B cell (primary cell): ENCODE results near the gene CACNB4. TPM values are rescaled to one million over a fixed set of nuclear protein-coding genes. Genes with fewer than 3 reads are reported as not detected.

Experiments used
- ATAC-seq: fragments of 200-7000 bp; cut with Tn5 transposase; one replicate; pipeline ENCODE4 v1.10.0; 2021; ENCODE audit warnings: low read depth, mild to moderate bottlenecking, moderate number of reproducible peaks, moderate library complexity
- CTCF ChIA-PET: fragments of 350-600 bp; sonication (Branson Sonifier 250); formaldehyde crosslinking; loops from one replicate; lab custom pipeline; 2021; ENCODE audit warnings: antibody characterized with exemption, inconsistent platforms; lab: Charles Lee
- POLR2A ChIA-PET: fragments of 350-600 bp; sonication (Branson Sonifier 250); formaldehyde crosslinking; loops from one replicate; lab custom pipeline; 2021; ENCODE audit warnings: antibody characterized with exemption; lab: Charles Lee
- DNase-seq: peaks from one replicate; pipeline ENCODE4 v3.0.0; 2013
- H2AFZ ChIP-seq: 2 replicates; pipeline ENCODE4 v1.6.1; 2012; ENCODE audit warnings: mild to moderate bottlenecking, low read depth, low read length; ENCODE audit not compliant: insufficient read depth, poor library complexity, severe bottlenecking
- H3K27ac ChIP-seq, 2 donors: 1 replicate in 1 of 2; 2 replicates in 1 of 2; pipeline ENCODE4 v1.5.1; 2012 to 2013; ENCODE audit warnings: low read length in 2 of 2, mild to moderate bottlenecking in 2 of 2, moderate library complexity in 1 of 2
- H3K27me3 ChIP-seq, 4 experiments: fragments of 200-600 bp in 1 of 4; sonication (generic) in 1 of 4; replicated peaks in 1 of 4; 1 replicate in 2 of 4; 2 replicates in 2 of 4; pipeline versions ENCODE4 v1.6.1 to v1.7.0; 2013 to 2016; ENCODE audit warnings: low read length in 3 of 4, mild to moderate bottlenecking in 2 of 4, mixed read lengths in 1 of 4, moderate library complexity in 1 of 4; ENCODE audit not compliant: insufficient read depth in 4 of 4, control insufficient read depth in 3 of 4; ENCODE audit errors: control extremely low read depth in 1 of 4
- H3K36me3 ChIP-seq, 2 experiments: replicated peaks in 1 of 2; 1 replicate in 1 of 2; 2 replicates in 1 of 2; pipeline versions ENCODE4 v1.6.1 to v1.7.1; 2013; ENCODE audit warnings: low read length in 1 of 2; ENCODE audit not compliant: insufficient read depth in 2 of 2, control insufficient read depth in 1 of 2; ENCODE audit errors: control extremely low read depth in 1 of 2, extremely low read depth in 1 of 2
- H3K4me1 ChIP-seq, 2 donors: fragments of 200-600 bp in 1 of 2; sonication (generic) in 1 of 2; 1 replicate in 1 of 2; 2 replicates in 1 of 2; pipeline versions ENCODE4 v1.5.1 to v1.6.1; 2013 to 2017; ENCODE audit warnings: low read length in 2 of 2; ENCODE audit not compliant: control insufficient read depth in 2 of 2, insufficient read depth in 2 of 2
- H3K4me2 ChIP-seq: replicated peaks from 2 replicates; pipeline ENCODE3; 2012; ENCODE audit warnings: mild to moderate bottlenecking, low read depth, low read length; ENCODE audit not compliant: poor library complexity, severe bottlenecking
- H3K4me3 ChIP-seq, 5 experiments: fragments of 200-600 bp in 1 of 5; sonication (generic) in 1 of 5; 1 replicate in 3 of 5; 2 replicates in 2 of 5; pipeline versions ENCODE4 v1.5.1 to v1.7.0; 2011 to 2016; ENCODE audit warnings: low read length in 4 of 5, mild to moderate bottlenecking in 4 of 5, low read depth in 2 of 5, control low read depth in 1 of 5, moderate library complexity in 1 of 5; ENCODE audit not compliant: insufficient read depth in 1 of 5; ENCODE audit errors: control extremely low read depth in 1 of 5, extremely low read depth in 1 of 5
- H3K79me2 ChIP-seq: fragments of 200-600 bp; sonication (generic); one replicate; pipeline ENCODE4 v1.6.0; 2016; ENCODE audit warnings: low read length; ENCODE audit not compliant: control insufficient read depth, insufficient read depth
- H3K9ac ChIP-seq: fragments of 200-600 bp; sonication (generic); 2 replicates; pipeline ENCODE4 v1.6.1; 2017; ENCODE audit warnings: mild to moderate bottlenecking, low read length, moderate library complexity
- H3K9me3 ChIP-seq, 3 donors: one replicate each; pipeline versions ENCODE4 v1.6.1 to v1.7.1; 2013; ENCODE audit warnings: low read length in 2 of 3; ENCODE audit not compliant: control insufficient read depth in 2 of 3, insufficient read depth in 1 of 3; ENCODE audit errors: control extremely low read depth in 1 of 3
- H4K20me1 ChIP-seq: 2 replicates; pipeline ENCODE4 v1.6.0; 2012; ENCODE audit warnings: mild to moderate bottlenecking, low read length; ENCODE audit not compliant: insufficient read depth, control insufficient read depth, poor library complexity, severe bottlenecking
- H3K27ac Mint-ChIP-seq: one replicate; pipeline ENCODE4 v1.8.0; 2021; ENCODE audit warnings: mixed read lengths
- H3K27me3 Mint-ChIP-seq: one replicate; pipeline ENCODE4 v1.8.0; 2021; ENCODE audit warnings: mixed read lengths
- H3K4me1 Mint-ChIP-seq: one replicate; pipeline ENCODE4 v1.8.0; 2021; ENCODE audit warnings: mixed read lengths
- H3K4me3 Mint-ChIP-seq: one replicate; pipeline ENCODE4 v1.8.0; 2021; ENCODE audit warnings: mixed read lengths
- H3K9me3 Mint-ChIP-seq: one replicate; pipeline ENCODE4 v1.8.0; 2022; ENCODE audit warnings: mixed read lengths; ENCODE audit not compliant: insufficient read depth
- EZH2 ChIP-seq: IDR thresholded peaks from 2 replicates; pipeline ENCODE4 v1.6.1; 2012; ENCODE audit warnings: borderline replicate concordance, low read depth, mild to moderate bottlenecking, moderate library complexity, low read length; ENCODE audit not compliant: insufficient read depth, poor library complexity, severe bottlenecking
- WGBS: methylation state at CpG from one replicate; pipeline ENCODE4 v1.1.5; 2013; ENCODE audit warnings: missing lambda C conversion rate; ENCODE audit not compliant: insufficient coverage; 5-methylcytosine and 5-hydroxymethylcytosine counted together
- intact Hi-C: fragments of 100-400 bp; cut with micrococcal nuclease; formaldehyde crosslinking; loops from one replicate; pipeline ENCODE4 v1.10.0; 2022
- polyA plus RNA-seq: library from polyadenylated mRNA; depleted of rRNA; stranded (reverse); fragments of >200 nt; gene quantifications from 2 replicates; pipeline ENCODE4 v1.2.3, GENCODE V29; 2012
- total RNA-seq, 2 donors: library from RNA; stranded (reverse); fragments of 120-200 nt in 1 of 2; gene quantifications; 1 replicate in 1 of 2; 2 replicates in 1 of 2; pipeline versions ENCODE4 v1.2.3 to v1.2.4, GENCODE V29; 2013 to 2022
- TF ChIP-seq, protein P1 (sequence below): fragments of 200-600 bp; IDR thresholded peaks from one replicate; pipeline ENCODE4 v1.8.0; 2022; ENCODE audit warnings: antibody characterized with exemption, mild to moderate bottlenecking

CACNB4 gene
- total and polyA plus RNA-seq, 2 donors (not counting 1 experiment from before 2014, with no cell fraction given) = 0.12 to 1.4 TPM

GRCh38 chr2:151905963-151906632, 192.7 kb downstream of the CACNB4 start:
- CTCF ChIA-PET = interaction anchor here (0.9 kb wide), 1 partner anchor 92 kb away, joined by 3 read pairs; no protein-coding TSS in a partner anchor
- H3K27ac ChIP-seq = no peak overlapping the region
- H3K4me3 ChIP-seq = no peak overlapping the region
- POLR2A ChIA-PET = no interaction called here
- no peaks in the 10 kb centered on the region for H4K20me1 ChIP-seq
- H2AFZ ChIP-seq = no peak overlapping the region
- no peaks in the 10 kb centered on the region for H3K9me3 ChIP-seq
- Mint-ChIP-seq H3K9me3 (peaks cover 4% of the 10 kb centered on the region), H3K4me1 (peaks cover 11% of the 10 kb centered on the region), H3K27me3 (no peaks in the 10 kb centered on the region), H3K4me3 (no peak overlapping the region), H3K27ac (no peak overlapping the region)
- H3K4me1 ChIP-seq = peaks cover 0 to 4% of the 10 kb centered on the region in 2 donors
- H3K27me3 ChIP-seq = no peaks in the 10 kb centered on the region
- ATAC-seq (no peak), DNase-seq (no peak)
- no peaks in the 10 kb centered on the region for H3K36me3 ChIP-seq
- no peaks in the 10 kb centered on the region for H3K79me2 ChIP-seq
- TF ChIP-seq, protein P1, sequence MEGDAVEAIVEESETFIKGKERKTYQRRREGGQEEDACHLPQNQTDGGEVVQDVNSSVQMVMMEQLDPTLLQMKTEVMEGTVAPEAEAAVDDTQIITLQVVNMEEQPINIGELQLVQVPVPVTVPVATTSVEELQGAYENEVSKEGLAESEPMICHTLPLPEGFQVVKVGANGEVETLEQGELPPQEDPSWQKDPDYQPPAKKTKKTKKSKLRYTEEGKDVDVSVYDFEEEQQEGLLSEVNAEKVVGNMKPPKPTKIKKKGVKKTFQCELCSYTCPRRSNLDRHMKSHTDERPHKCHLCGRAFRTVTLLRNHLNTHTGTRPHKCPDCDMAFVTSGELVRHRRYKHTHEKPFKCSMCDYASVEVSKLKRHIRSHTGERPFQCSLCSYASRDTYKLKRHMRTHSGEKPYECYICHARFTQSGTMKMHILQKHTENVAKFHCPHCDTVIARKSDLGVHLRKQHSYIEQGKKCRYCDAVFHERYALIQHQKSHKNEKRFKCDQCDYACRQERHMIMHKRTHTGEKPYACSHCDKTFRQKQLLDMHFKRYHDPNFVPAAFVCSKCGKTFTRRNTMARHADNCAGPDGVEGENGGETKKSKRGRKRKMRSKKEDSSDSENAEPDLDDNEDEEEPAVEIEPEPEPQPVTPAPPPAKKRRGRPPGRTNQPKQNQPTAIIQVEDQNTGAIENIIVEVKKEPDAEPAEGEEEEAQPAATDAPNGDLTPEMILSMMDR = no peak
- TF ChIP-seq EZH2 = no peak
- WGBS = 43% methylated on average over 2 of the region's 2 CpGs
- intact Hi-C loops = no loop called here
- H3K9ac ChIP-seq = no peak overlapping the region
- no peak overlapping the region for H3K4me2 ChIP-seq

DNA sequence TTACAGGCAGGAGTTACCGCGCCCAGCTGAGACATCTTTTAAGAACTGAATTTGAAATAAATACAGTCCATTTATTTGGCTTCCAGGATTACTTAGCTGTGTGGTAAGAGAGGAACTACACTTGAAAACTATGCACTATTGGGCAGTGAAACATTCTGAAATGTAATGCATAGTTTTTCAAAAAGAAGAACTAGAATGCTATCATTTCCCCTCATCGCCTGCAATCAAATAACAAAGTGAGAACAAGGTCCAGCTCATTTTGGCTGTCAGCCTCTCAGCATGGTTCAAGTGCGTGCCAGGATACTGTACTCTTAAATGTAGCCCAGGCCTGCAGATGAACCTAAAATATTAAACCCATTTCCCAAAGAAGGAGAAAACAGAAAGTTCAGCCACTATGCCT, 194.0 kb downstream of the CACNB4 start:
- H3K9me3 Mint-ChIP-seq = no peaks in the 10 kb centered on the region
- Histone ChIP-seq H4K20me1 (no peaks in the 10 kb centered on the region), H3K36me3 (no peaks in the 10 kb centered on the region), H3K4me3 (no peak overlapping the region), H3K9me3 (no peaks in the 10 kb centered on the region), H3K79me2 (no peaks in the 10 kb centered on the region), H3K27ac (no peak overlapping the region), H3K4me1 (peaks cover 0 to 4% of the 10 kb centered on the region in 2 donors), H3K9ac (no peak overlapping the region), H3K27me3 (no peaks in the 10 kb centered on the region), H3K4me2 (no peak overlapping the region), H2AFZ (no peak overlapping the region)
- POLR2A ChIA-PET = no interaction called here
- no peak for ATAC-seq
- intact Hi-C loops = no loop called here
- no peak overlapping the region for H3K4me3 Mint-ChIP-seq
- H3K27me3 Mint-ChIP-seq = no peaks in the 10 kb centered on the region
- CTCF ChIA-PET = no interaction called here
- WGBS = 23% methylated on average over 2 of the region's 4 CpGs
- H3K27ac Mint-ChIP-seq = no peak overlapping the region
- DNase-seq = no peak
- TF ChIP-seq, protein P1 = no peak
- no peak for TF ChIP-seq EZH2
- peaks cover 11% of the 10 kb centered on the region for H3K4me1 Mint-ChIP-seq
